Prostate gland (tissue), 1 donor: ENCODE measurements around the gene TBL1X.

Experiments
- POLR2A ChIP-seq: fragments of 450-650 bp; IDR thresholded peaks from one replicate; pipeline ENCODE4 v1.6.1; 2016; ENCODE audit warnings: antibody characterized with exemption, mild to moderate bottlenecking
- POLR2AphosphoS5 ChIP-seq: sonication (generic); formaldehyde crosslinking; IDR thresholded peaks from one replicate; pipeline ENCODE4 v1.6.1; 2017; ENCODE audit warnings: antibody characterized with exemption

- TF ChIP-seq POLR2AphosphoS5 (no peak), POLR2A (no peak)
These were observed 112.7 kb downstream of the TBL1X start for GRCh38 chrX:9577555-9577954.
